Hindlimb muscle (tissue), 1 donor: ENCODE data around the gene RREB1. TPM values are rescaled to one million over a fixed set of nuclear protein-coding genes. Genes with fewer than 3 reads are reported as not detected.

Experiments used
- DNase-seq: peaks from one replicate; pipeline ENCODE4 v3.0.0-alpha.2; 2013
- polyA plus RNA-seq: library from polyadenylated mRNA; unstranded; fragments of 120-200 nt; gene quantifications from one replicate; pipeline ENCODE4 v1.2.1, GENCODE V29; 2013; ENCODE audit not compliant: insufficient read length

The RREB1 gene
- polyA plus RNA-seq, 1 donor = 26.9 TPM

DNA sequence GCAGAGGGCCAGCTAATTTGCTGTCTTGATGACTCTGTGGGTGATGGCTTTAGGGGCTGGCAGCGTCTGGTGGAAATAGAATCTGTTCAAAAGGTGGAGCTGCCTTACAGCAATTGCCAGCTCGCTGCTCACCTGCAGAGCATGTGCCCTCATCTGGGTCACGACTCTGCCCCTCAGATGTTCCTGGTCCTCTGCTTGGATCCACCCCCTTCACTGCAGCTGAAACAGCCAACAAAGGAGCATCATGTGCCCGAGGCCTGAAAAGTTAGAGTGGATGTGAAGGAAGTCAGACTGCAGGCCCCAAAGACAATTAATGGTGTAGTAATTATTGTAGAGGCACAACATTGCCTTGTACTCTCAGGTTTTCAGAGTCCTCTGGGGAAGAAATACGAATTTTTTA, 19.9 kb downstream of the RREB1 start:
- no peak for DNase-seq

- no peak for DNase-seq
Observed at GRCh38 chr6:7129360-7129759, 21.6 kb downstream of the RREB1 start.

DNA sequence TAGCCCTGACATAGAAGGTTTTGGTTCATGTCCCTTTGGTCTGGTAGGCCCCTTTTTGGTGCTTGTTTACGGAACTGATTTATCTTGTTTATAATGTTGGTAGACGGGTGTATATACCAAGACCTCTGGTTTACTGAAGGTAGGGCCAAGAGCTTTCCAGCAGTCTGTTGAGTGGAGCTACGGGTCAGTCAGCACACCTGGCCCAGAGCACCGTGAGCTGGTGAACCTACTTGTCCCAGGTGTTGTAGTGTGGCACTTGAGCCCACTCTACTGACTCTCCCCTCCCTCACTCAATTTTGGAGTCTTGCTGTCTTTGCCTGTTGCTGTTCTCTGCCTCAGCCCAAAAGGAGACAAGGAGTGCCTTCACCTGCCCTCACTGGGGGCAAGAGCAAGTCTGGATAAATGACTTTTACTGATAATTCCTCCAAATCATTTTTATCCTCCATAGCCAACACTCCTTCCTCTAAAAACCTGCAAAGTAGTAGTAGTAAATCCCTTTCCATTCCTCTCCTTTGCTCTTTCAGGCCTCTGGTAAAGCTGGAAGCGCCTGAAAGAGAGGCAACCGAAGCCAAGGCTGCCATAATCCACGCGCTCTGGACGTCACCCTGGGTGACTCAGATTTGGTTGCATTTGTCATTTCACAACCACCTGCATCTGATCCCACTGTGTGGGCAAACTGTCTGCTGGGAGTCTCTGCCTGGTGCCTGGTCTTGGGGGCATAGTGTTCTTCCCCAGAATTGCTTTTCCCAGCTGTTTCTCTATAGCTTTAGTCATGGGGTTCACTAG, 22.2 kb downstream of the RREB1 start:
- DNase-seq = no peak

DNA sequence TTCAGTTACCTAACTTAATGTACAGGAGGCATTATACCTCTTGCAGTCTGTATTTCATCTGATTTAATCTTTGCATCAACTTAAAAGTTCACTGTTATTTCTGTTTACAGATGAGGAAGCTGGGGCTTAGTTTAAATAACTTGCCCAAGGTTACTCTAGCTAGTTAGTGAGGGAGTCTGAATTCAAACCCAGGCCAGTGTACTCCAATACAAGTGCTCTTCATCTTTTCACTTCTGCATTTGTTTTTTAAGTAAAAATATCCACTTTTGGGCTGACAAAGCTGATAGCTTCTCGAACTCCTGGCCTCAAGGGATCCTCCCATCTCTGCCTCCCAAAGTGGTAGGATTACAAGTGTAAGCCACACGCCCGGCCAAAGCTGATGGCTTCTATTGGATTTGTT, 23.6 kb downstream of the RREB1 start:
- DNase-seq = no peak

DNA sequence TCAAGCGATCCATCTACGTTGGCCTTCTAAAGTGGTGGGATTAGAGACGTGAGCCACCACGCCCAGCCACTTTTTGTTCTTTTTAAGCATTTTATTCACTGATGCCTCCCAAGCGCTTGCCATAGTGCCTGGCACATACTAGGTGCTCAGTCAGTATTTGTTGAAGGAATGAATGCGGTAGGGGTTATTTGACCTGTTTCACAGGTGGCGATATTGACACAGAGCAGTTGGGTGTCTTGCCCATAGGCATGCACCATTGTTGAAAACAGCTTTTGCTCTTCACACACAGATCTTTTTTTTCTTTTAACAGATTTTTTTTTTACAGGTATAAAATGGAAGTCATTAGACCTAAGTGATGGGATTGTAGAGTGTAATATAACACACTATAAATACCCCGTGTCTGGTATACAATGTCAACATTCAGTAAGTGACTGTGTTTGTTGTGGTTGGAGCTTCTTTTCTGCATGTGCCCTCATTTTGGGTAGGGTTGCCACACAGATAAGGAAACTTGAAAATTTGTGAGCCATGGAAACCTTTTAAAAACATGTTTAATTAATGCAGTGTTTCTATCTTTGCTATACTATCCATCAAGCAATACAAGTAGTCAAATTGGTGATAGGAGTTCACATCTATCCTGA, 24.8 kb downstream of the RREB1 start:
- no peak for DNase-seq

DNA sequence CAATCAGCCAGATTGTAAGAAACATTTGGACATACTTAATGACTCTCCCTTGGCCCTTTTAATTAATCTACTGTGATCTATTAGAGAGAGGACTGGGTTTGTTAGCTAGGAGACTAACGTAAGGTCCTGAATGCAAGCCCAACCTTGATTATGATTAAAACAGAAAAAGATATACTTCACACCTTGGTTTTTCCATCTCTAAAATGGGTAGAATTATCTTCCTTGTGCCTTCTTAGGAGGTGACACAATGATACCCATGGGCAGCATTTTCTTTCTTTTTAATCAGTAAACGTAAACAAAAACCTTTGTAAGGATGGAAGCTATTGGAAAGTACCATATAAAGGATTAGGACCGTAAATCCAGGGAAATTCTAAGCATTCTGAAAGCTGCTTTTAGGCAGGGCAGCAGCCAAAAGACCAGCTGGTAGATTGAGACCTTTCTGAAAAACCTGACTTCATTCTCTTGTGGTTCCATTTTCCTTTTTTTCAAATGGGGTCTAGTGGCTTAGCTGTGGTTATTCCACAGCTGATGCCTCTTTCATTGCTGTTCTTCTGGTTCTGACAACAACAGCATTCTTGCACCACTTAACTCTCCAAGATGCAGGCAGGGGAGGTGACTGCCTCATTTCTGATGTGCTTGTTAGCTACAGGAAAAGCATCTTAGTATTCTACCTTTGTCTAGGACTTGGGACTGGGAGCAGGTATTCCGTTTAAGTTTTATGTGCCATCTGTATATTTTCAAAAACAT, 27.4 kb downstream of the RREB1 start:
- no peak for DNase-seq

GRCh38 chr6:7135755-7136154, 28.0 kb downstream of the RREB1 start:
- DNase-seq = no peak

DNA sequence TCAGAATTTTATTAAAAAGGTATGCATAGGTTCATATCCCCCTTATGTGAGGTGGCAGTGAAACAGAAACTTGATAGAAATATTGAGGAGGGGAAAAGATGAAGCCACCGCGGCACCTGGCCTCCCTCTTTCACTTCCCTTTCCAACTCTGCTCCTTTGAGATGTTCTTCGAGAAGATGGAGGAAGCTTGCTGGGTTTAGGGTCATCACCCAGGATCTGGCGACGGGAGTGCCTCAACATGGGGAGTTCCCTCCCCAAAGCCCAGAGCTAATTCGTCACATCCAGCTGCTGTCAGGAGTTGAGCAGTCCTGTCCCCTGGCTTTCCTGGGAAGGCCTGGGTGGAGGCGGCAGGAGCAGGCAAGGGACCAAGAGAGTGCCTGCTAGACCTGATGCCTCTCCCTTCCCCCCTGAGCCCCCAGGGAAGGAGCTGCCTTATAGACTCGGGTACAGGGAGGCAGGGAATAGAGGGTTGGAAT, 29.1 kb downstream of the RREB1 start:
- no peak for DNase-seq

- no peak for DNase-seq
Observed at GRCh38 chr6:7137335-7138045, 29.7 kb downstream of the RREB1 start.

GRCh38 chr6:7138046-7138531, 30.3 kb downstream of the RREB1 start:
- DNase-seq = no peak

- no peak for DNase-seq
Observed at GRCh38 chr6:7138921-7139358, 31.2 kb downstream of the RREB1 start.

- no peak for DNase-seq
Observed at GRCh38 chr6:7139835-7140470, 32.2 kb downstream of the RREB1 start.

DNA sequence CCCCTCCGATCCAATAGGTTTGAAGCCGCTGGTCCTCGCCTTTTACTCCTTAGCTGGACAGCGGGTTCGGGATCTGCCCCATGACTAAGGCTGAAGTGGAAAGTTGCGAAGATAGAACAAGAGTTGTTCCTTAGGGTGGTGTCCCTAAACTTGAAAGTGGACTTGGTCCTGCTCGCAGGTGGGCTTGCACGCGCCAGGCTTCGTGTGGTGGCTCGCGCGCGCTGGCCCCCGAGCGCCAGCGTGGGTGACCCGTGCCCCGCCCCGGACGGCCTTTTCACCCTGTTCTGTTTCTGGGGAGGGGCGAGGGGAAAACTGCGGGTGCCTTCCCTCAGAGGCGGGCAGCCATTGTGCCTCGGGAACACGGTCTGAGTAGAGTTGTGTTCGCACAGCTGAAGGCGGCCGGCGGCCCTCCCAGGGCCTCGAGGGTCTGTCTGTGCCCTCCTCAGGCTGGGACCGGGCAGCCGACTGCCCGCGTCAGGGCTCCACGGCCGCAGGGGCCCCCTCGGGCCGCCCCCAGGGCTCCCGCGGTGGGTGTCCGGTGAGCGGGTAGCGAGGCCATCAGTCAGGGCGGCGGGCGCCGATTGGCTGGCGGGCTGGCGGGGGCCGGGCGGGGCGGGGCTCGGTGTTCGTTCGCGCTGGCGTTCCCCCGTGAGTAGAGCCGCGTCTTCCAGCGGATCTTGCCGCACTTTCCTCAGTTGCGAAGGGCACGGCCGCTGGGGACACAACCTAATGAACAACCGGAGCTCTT, 33.0 kb downstream of the RREB1 start:
- DNase-seq = peak; percentile 83

DNA sequence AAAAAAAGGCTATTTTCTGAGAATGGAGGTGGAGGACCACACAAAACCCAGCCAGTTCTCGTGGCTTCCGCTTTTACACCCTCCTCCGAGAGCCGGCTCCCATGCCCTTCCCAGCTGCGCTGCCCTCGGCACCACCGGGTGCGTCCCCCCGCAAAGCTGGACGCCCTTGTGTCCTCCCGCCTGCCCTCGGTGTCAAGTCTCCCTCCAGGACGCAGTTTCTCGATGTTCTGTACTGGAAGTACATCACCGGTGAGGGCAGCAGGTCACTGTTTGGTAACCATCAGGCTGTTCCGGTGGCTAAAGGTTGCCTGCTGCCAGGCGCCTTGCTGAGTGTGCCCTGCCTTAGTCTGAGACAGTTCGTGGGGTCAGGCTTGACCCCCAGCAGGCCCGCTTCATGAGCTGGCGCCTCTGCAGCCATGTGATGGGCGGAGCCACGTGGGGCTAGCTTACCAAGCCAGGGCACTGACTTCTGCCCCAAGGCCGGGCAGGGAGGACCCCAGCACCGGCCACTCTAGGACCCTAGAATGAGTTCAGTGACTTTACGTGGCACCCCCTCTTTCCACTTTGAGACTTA, 34.6 kb downstream of the RREB1 start:
- DNase-seq = no peak

DNA sequence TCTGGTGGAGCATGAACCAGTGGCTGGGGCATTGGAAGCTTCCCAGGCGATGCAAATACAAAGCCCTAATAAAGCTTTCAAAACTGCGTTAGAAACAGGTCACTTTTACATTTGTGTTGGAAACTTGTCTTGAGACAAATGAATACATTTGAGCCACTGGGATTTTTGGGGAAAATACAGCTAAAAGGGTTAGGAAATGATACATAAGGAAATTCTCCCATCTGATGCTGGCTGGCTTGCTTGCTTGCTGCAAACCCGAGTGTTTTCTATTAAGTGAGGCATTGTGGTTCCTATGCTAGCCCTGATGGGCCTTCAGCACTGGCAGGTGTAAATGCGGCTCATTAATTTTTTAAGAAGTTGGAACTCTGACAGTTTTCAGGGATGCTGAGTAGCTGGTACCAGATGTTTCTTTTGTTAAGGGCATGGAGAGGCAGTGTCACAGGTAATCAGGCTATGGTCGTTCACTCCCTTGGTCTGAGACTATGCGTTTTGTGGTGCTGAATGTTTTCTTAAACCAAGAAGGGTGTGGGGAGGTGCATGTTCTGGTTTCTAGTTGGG, 35.2 kb downstream of the RREB1 start:
- no peak for DNase-seq

GRCh38 chr6:7143476-7143974, 35.8 kb downstream of the RREB1 start:
- DNase-seq = no peak

GRCh38 chr6:7144872-7145584, 37.3 kb downstream of the RREB1 start:
- DNase-seq = no peak

DNA sequence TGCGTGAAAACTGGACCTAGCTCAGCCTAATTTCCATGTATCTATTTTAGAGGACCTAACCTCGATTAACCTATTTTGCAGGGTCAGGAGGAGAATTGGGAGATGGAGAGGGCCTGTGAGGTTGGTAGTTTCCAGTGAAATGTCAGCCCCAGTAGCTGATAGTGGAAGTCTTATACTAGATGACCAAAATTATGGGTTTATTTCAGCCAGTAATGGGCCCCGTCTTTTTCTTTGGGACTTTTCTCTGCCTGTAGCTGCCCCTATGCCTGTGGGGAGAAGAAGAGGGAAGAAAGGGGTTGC, 37.8 kb downstream of the RREB1 start:
- DNase-seq = no peak

- DNase-seq = no peak
Observed at GRCh38 chr6:7145885-7146828, 38.4 kb downstream of the RREB1 start.
